ENCODE results near the gene MYB. TPM values are rescaled to one million over a fixed set of nuclear protein-coding genes. Genes with fewer than 3 reads are reported as not detected.

Gene MYB
- total RNA-seq, 1 donor from 2014 or later: 57.3 TPM

Other genes with a start within 250 kb of the MYB start
- 0.93 and 1.6 TPM in 2 replicates for gene ALDH8A1, start 231.2 kb upstream of the MYB start, total RNA-seq
- gene HBS1L, start 126.5 kb upstream of the MYB start, total RNA-seq: 104 and 115 TPM in 2 replicates

Measured in activated T-helper 1 cell treated with anti-CD3 and anti-CD28 coated beads, Interleukin-12 subunit alpha, Interleukin-12 subunit beta, Interleukin-2, Interleukin-4 antibody, amounts not matched to agents 30 ng/mL and 10 ng/mL and 1 ng/mL, durations not matched to agents 14 hours and 24 hours and 36 hours (primary cell).